DOHH2 (cell line): ENCODE results near the gene EFNA5.

Experiments
- H3F3A ChIP-seq: fragments of 200-600 bp; sonication (generic), shearing (Covaris generic); 2 replicates; pipeline ENCODE4 v1.6.0; 2016; ENCODE audit warnings: antibody characterized with exemption, mild to moderate bottlenecking; ENCODE audit not compliant: control insufficient read depth, insufficient read depth
- H3K27ac ChIP-seq: fragments of 200-600 bp; sonication (generic); 2 replicates; pipeline ENCODE4 v1.5.1; 2014; ENCODE audit warnings: low read depth, mild to moderate bottlenecking, low read length, moderate library complexity
- H3K27me3 ChIP-seq: fragments of 200-600 bp; sonication (generic); 2 replicates; pipeline ENCODE4 v1.6.1; 2014; ENCODE audit warnings: mild to moderate bottlenecking, low read length, mixed read lengths; ENCODE audit not compliant: control insufficient read depth
- H3K36me3 ChIP-seq: fragments of 200-600 bp; sonication (generic); 2 replicates; pipeline ENCODE4 v1.6.1; 2014; ENCODE audit warnings: mild to moderate bottlenecking, low read length, moderate library complexity, mixed read lengths; ENCODE audit not compliant: control insufficient read depth
- H3K4me1 ChIP-seq: fragments of 200-600 bp; sonication (generic); 2 replicates; pipeline ENCODE4 v1.6.1; 2014; ENCODE audit warnings: mild to moderate bottlenecking, low read length, mixed read lengths; ENCODE audit not compliant: control insufficient read depth
- H3K4me2 ChIP-seq: fragments of 200-600 bp; sonication (generic); 2 replicates; pipeline ENCODE4 v1.6.0; 2014; ENCODE audit warnings: mild to moderate bottlenecking, low read length, moderate library complexity
- H3K4me3 ChIP-seq: fragments of 200-600 bp; sonication (generic); 2 replicates; pipeline ENCODE4 v1.5.1; 2014; ENCODE audit warnings: mild to moderate bottlenecking, low read length, mixed read lengths
- H3K79me2 ChIP-seq: fragments of 200-600 bp; sonication (generic); 2 replicates; pipeline ENCODE4 v1.6.1; 2014; ENCODE audit warnings: mild to moderate bottlenecking, low read length, mixed read lengths; ENCODE audit not compliant: control insufficient read depth
- H3K9me2 ChIP-seq: fragments of 200-600 bp; sonication (generic); replicated peaks from 2 replicates; pipeline ENCODE4 v1.6.1; 2014; ENCODE audit warnings: mild to moderate bottlenecking, low read length, mixed read lengths; ENCODE audit not compliant: control insufficient read depth
- H3K9me3 ChIP-seq: fragments of 200-600 bp; sonication (generic); 2 replicates; pipeline ENCODE4 v1.6.1; 2014; ENCODE audit warnings: antibody characterized with exemption, low read length, mixed read lengths; ENCODE audit not compliant: control insufficient read depth, insufficient read depth
- H4K20me1 ChIP-seq: fragments of 200-600 bp; sonication (generic); 2 replicates; pipeline ENCODE4 v1.6.0; 2014; ENCODE audit warnings: low read depth, mild to moderate bottlenecking, antibody characterized with exemption, low read length, moderate library complexity; ENCODE audit not compliant: control insufficient read depth, insufficient read depth
- EZH2phosphoT487 ChIP-seq: fragments of 200-600 bp; sonication (generic); IDR thresholded peaks from 2 replicates; pipeline ENCODE4 v1.6.1; 2017; ENCODE audit warnings: borderline replicate concordance, mild to moderate bottlenecking, antibody characterized with exemption, low read length, moderate library complexity, mixed read lengths
- TF ChIP-seq, protein P1 (sequence below): fragments of 200-600 bp; sonication (generic); IDR thresholded peaks from one replicate; pipeline ENCODE4 v1.5.1; 2014; ENCODE audit warnings: antibody characterized with exemption, mild to moderate bottlenecking, low read depth, low read length; ENCODE audit not compliant: poor library complexity, severe bottlenecking

Gene EFNA5

DNA sequence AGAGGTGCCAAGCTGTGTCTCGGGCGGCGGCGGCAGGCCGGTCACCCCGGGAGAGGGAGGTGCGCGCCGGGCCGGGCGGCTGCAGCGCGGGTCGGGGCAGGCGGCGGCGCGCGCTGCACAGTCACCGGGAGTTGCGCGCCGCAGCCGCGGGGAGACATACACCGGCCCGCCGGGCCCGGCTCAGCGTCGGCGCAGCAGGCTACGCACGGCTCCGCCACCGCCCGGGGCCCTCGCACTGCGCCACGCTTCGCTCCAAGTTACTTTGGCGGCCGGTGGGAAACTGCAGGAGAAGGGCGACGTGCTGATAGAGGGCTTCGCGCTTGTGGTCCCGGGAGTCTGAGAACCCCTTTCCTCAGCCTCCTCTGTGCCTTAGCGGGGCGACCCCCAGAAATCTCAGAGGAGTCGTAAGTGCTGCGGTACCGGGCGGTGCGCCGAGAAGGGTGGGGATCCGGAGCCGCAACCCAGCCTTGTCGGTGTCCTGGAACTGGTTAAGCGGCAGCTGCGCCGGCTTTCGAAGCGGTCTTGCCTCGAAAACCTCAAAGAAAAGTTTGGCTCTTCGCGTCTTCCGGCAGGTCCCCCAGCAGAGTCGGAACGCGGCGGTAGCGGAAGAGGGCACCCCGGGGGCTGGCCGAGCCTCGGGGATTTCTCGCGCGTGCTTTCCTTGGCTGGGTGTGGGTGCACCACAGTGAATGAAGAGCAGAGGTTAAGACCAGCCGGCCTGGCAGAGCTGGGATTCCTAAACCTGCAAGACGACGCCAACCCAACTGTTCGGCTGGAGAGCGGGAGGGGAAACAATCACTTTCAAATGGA is at the start of gene EFNA5:
EFNA5 (minus strand) TSS at position 6 of the 810 bp plus-strand sequence.
- Histone ChIP-seq H3K9me3 (no peaks in the 10 kb centered on the region), H3K27ac (no peak within 1 kb of the TSS), H3K4me1 (peaks cover 6% of the 10 kb centered on the region), H3K27me3 (peaks cover 31% of the 10 kb centered on the region), H3K79me2 (no peaks in the 10 kb centered on the region), H3K4me2 (no peak within 1 kb of the TSS), H4K20me1 (no peaks in the 10 kb centered on the region), H3K4me3 (no peak within 1 kb of the TSS), H3K36me3 (no peaks in the 10 kb centered on the region), H3F3A (no peaks in the 10 kb centered on the region), H3K9me2 (no peaks in the 10 kb centered on the region)
- peak; percentile 24; the same call in 1 of the 2 replicates for TF ChIP-seq EZH2phosphoT487
- TF ChIP-seq, protein P1, sequence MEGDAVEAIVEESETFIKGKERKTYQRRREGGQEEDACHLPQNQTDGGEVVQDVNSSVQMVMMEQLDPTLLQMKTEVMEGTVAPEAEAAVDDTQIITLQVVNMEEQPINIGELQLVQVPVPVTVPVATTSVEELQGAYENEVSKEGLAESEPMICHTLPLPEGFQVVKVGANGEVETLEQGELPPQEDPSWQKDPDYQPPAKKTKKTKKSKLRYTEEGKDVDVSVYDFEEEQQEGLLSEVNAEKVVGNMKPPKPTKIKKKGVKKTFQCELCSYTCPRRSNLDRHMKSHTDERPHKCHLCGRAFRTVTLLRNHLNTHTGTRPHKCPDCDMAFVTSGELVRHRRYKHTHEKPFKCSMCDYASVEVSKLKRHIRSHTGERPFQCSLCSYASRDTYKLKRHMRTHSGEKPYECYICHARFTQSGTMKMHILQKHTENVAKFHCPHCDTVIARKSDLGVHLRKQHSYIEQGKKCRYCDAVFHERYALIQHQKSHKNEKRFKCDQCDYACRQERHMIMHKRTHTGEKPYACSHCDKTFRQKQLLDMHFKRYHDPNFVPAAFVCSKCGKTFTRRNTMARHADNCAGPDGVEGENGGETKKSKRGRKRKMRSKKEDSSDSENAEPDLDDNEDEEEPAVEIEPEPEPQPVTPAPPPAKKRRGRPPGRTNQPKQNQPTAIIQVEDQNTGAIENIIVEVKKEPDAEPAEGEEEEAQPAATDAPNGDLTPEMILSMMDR, result no peak

GRCh38 chr5:107719034-107719606 is 48.4 kb upstream of the EFNA5 start:
- H3K4me1 ChIP-seq, result no peaks in the 10 kb centered on the region
- no peaks in the 10 kb centered on the region for H4K20me1 ChIP-seq
- no peaks in the 10 kb centered on the region for H3K27me3 ChIP-seq
- H3K27ac ChIP-seq, result no peak overlapping the region
- no peak overlapping the region for H3K4me3 ChIP-seq
- no peak overlapping the region for H3K4me2 ChIP-seq
- TF ChIP-seq EZH2phosphoT487, result no peak
- TF ChIP-seq, protein P1, result no peak
- no peaks in the 10 kb centered on the region for H3K9me2 ChIP-seq
- H3F3A ChIP-seq, result no peaks in the 10 kb centered on the region
- H3K9me3 ChIP-seq, result no peaks in the 10 kb centered on the region
- no peaks in the 10 kb centered on the region for H3K36me3 ChIP-seq
- no peaks in the 10 kb centered on the region for H3K79me2 ChIP-seq

GRCh38 chr5:107717816-107718215 is 47.1 kb upstream of the EFNA5 start:
- Histone ChIP-seq H3K4me1 (no peaks in the 10 kb centered on the region), H3K9me2 (no peaks in the 10 kb centered on the region), H3K9me3 (no peaks in the 10 kb centered on the region), H3F3A (no peaks in the 10 kb centered on the region), H3K79me2 (no peaks in the 10 kb centered on the region), H3K4me2 (no peak overlapping the region), H3K4me3 (no peak overlapping the region), H4K20me1 (no peaks in the 10 kb centered on the region), H3K27ac (no peak overlapping the region), H3K27me3 (no peaks in the 10 kb centered on the region), H3K36me3 (no peaks in the 10 kb centered on the region)
- TF ChIP-seq, protein P1, result no peak
- TF ChIP-seq EZH2phosphoT487, result no peak
